ENCODE results near the gene BCAR3.
"Not testable (repeated sequence)": the region's sequence is repeated elsewhere in the genome, so short reads cannot be mapped to it uniquely, and the experiment has no call there.

The BCAR3 gene

GRCh38 chr1:93668951-93669350 lies 12.7 kb downstream of the BCAR3 start:
- no peak for DNase-seq (ENCODE audit: low spot score)

DNA sequence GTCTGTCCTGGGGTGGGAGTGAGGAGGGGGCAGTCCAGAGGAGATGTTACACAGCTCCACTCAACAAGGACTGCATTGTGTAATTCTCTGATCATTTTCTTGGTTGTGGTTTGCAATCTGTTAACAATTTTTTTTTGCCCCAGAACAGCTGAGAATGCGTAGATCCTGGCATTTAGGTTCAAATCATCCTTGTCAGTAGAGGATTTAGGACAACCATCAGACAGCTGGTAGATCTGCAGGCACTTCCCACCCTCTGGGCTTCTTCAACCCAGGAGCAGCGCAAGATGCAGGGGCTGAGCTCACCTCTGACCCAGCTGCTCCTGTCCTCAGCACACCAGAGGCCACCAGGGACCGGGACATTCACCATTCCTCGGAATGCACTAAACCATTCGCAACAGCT lies 13.5 kb downstream of the BCAR3 start:
- no peak for DNase-seq (ENCODE audit: low spot score)

DNA sequence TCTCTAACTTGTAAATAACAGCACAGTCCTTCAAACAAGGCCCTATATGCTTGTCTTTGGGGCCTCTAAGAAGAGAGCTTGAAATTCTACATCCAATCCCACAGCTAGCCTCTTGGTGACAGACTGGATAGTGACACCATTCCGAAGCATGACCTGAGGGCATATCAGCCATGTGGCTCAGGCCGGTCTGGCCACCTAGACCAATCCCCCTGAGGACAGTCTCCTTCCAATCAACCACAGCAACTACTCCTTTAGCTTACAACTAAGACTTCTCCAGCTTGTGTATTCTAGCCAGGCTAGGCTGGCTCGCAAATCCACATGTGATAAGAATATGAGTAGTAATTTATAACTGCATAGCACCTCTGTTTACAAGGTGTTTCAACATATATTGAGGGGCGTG lies 14.0 kb downstream of the BCAR3 start:
- no peak for DNase-seq (ENCODE audit: low spot score)

DNA sequence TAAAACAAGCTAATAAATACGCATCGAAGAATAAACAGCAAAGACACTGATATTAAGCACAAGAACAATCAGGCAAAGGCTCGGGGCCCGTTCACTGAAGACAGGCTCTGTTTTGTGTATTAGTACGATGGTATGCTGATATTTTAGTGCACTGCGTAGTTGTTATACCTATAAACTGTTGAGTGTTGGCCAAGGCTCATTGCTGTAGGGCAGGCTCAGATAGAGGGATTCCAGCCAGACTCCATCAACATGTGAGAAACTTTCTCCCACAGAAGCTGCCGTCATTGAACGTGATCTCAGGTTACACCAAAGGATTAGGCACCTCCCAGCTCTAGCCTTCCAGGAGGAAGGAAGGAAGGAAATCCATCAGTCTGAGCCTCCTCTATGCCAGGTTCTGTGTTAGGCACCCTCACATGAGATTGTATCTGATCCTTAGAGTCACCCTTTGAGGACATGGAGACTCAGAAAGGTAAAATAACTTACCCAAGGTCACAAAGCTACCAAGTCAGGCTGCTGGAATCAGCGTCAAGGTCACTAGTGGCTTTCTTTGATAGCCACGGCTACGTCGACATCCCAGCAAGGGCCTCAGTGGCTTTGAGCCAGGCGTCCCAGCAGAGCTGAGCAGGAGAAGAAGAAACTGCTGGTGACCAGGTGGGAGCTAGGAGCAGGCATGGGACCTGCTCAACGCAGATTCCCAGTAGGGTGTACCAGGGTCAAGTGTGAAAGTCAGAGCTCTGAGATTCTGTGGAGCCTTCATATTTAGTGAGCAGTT lies 14.8 kb downstream of the BCAR3 start:
- DNase-seq (ENCODE audit: low spot score), result no peak

GRCh38 chr1:93665015-93665414 lies 16.6 kb downstream of the BCAR3 start:
- no peak for DNase-seq (ENCODE audit: low spot score)

GRCh38 chr1:93663208-93663614 lies 18.4 kb downstream of the BCAR3 start:
- DNase-seq (ENCODE audit: low spot score), result no peak

- DNase-seq (ENCODE audit: low spot score), result no peak
Measured at GRCh38 chr1:93662481-93663207, 19.0 kb downstream of the BCAR3 start.

- DNase-seq (ENCODE audit: low spot score), result peak; percentile 31
Measured at GRCh38 chr1:93661829-93662474, 19.7 kb downstream of the BCAR3 start.

DNA sequence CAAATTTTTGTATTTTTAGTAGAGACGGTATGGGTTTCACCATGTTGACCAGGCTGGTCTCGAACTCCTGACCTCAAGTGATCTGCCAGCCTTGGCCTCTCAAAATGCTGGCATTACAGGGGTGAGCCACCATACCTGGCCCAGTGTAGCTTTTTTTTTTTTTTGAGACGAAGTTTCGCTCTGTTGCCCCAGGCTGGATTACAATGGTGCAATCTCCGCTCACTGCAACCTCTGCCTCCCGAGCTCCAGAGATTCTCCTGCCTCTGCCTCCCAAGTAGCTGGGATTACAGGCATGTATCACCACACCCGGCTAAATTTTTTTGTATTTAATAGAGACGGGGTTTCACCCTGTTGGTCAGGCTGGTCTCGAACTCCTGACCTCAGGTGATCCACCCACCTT lies 20.3 kb downstream of the BCAR3 start:
- DNase-seq (ENCODE audit: low spot score), result not testable (repeated sequence)

DNA sequence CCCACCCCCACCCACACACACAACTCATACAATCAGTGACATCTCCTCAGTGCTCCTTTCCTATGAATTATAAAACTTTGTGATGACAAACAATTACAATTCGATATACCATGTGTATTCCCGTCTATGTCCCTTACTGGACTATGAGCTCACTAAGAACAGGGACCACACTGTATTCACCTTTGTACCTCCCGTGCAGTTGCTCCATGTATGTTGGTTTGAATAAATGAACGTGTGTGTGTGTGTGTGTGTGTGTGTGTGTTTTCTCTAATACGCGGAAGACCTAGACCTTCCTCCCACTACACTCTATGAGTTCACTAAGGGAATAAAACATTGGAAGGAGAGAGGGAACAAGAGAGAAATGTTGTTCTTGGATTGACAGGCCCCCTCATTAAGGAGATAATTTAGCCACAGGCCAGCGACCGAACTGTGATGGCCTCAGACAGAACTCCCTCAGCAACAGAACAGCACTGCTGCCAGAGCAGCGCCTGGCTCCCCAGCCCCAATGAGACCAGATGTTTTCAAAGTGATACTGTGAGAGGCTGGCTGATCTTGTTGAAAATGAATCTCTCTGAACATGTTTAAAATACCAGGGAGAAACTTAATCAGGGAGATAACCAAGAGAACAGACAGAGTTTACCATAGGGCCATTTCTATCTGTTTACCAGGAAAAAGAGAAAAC lies 21.7 kb downstream of the BCAR3 start:
- no peak for DNase-seq (ENCODE audit: low spot score)

- no peak for DNase-seq (ENCODE audit: low spot score)
Measured at GRCh38 chr1:93658188-93658587, 23.4 kb downstream of the BCAR3 start.

GRCh38 chr1:93656491-93656890 lies 25.1 kb downstream of the BCAR3 start:
- DNase-seq (ENCODE audit: low spot score), result no peak

- DNase-seq (ENCODE audit: low spot score), result no peak
Measured at GRCh38 chr1:93653656-93654055, 28.0 kb downstream of the BCAR3 start.

DNA sequence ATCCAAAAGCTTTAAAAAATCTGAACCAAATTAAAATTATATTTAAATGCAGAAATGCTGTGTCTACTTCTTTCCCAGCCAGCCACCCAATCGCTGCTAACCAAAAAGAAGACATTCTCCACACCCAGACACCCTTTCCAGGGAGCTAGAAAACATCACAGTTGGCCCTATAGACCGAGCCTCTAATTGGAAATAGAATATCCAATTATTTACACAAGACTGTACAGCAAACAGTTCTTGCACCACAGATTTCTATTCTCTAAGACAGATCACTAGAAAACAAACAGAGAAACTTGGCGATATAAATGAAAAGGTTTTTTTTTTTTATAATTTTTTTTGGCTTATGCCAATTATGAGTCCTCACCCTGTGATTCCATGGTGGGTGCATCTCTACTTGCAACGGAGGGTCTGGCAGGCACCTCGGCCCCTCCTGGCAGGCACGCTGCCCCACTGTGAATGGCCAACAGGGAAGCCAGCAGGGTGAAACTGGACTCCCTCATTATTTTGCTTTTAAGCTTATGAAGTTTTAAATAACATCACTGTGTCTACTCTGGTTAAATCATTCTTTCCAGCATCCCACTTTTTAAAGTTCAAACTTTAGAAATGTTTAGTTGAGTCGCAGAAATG lies 29.2 kb downstream of the BCAR3 start:
- no peak for DNase-seq (ENCODE audit: low spot score)

DNA sequence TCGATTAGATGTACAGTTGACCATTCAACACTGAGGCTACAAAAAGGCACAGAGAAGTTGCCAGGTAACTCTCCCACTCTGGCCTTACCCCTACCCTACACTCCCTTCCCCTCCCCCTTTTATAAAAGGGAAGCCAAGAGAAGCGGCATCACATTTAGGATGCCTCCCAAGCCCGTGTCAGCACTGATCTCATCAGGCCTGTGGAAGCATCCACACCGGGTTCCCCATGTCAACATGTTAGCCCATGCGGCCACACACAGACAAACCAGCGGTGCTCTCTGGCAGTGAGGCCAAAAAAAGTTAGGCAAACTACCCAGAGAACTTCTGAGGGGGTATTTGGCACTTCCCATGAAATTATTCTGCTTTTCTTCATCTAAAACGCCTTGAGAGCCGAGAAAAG lies 29.9 kb downstream of the BCAR3 start:
- no peak for DNase-seq (ENCODE audit: low spot score)

GRCh38 chr1:93650159-93650558 lies 31.5 kb downstream of the BCAR3 start:
- DNase-seq (ENCODE audit: low spot score), result not testable (repeated sequence)

- DNase-seq (ENCODE audit: low spot score), result no peak
Measured at GRCh38 chr1:93649231-93649630, 32.4 kb downstream of the BCAR3 start.

DNA sequence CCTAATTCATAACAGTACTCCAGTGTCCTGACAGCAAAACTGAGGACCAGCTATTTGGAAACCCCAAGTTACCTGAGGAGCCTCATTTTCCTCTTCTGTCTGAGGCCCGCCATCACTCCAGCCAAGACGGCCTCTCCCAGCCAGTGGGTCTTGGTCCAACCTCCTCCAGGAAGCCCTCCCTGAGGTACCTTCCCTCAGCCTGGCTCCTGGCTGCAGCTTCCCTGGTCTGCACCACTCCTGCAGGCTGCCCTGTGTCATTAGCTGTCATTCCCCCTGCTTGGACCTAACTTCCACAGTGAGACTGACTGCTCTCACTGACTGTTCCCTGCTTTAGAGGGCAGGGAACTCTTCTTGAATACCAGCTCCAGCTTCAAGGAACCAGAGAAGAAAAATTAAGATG lies 33.0 kb downstream of the BCAR3 start:
- DNase-seq (ENCODE audit: low spot score), result no peak

DNA sequence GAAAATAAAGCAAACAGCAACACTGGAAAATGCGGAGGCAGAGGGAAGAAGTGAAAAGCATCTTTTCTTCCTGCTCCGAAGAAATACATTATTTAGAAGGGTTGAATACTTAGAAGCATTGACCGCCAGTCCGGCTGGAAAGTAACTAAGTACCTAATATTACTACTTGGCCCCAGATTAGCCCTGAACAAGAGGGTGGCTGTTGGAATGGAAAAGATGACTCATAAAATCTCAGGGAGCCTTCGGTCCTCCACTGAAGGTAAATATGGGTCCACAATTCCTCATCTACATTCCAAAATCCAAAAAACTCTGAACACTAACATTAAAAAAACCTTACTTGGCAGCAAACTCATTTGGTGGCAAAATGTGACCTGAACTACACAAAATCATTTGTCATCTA lies 40.1 kb downstream of the BCAR3 start:
- DNase-seq (ENCODE audit: low spot score), result no peak

GRCh38 chr1:93640656-93641440 lies 40.8 kb downstream of the BCAR3 start:
- no peak for DNase-seq (ENCODE audit: low spot score)

- no peak for DNase-seq (ENCODE audit: low spot score)
Measured at GRCh38 chr1:93638981-93639380, 42.7 kb downstream of the BCAR3 start.

Data from SW480 (cell line).